Measurements from ENCODE around the gene BMX.

GRCh38 chrX:15560924-15561323 is 60.3 kb downstream of the BMX start:
- no peak for TF ChIP-seq EZH2 (IDR thresholded peaks at IDR 0.05)
- TF ChIP-seq POLR2AphosphoS5 (IDR thresholded peaks at IDR 0.05; ENCODE audit: borderline replicate concordance, low read depth, low read length), result no peak
- TF ChIP-seq FOXP2 (optimal IDR thresholded peaks at IDR 0.05; ENCODE audit: control extremely low read depth, extremely low read length, insufficient read depth), result no peak
